Activated CD8-positive, alpha-beta T cell treated with anti-CD3 and anti-CD28 coated beads for 36 hours (primary cell): Measurements from ENCODE around the gene ACCS. TPM values are rescaled to one million over a fixed set of nuclear protein-coding genes. Genes with fewer than 3 reads are reported as not detected.

ENCODE experiments used
- ATAC-seq: fragments of 200-7000 bp; cut with Tn5 transposase; one replicate; pipeline ENCODE4 v1.10.0; 2021; ENCODE audit warnings: mild to moderate bottlenecking, moderate library complexity
- CTCF ChIA-PET: fragments of 350-600 bp; sonication (Branson Sonifier 250); formaldehyde crosslinking; loops from one replicate; lab custom pipeline; 2021; ENCODE audit warnings: antibody characterized with exemption; lab: Charles Lee
- POLR2A ChIA-PET: fragments of 350-600 bp; sonication (Branson Sonifier 250); formaldehyde crosslinking; loops from one replicate; lab custom pipeline; 2021; ENCODE audit warnings: antibody characterized with exemption; lab: Charles Lee
- DNase-seq: peaks from one replicate; pipeline ENCODE4 v3.0.0-alpha.2; 2020
- H3K27ac Mint-ChIP-seq: one replicate; pipeline ENCODE4 v1.8.0; 2021; ENCODE audit warnings: mild to moderate bottlenecking, mixed read lengths
- H3K27me3 Mint-ChIP-seq: one replicate; pipeline ENCODE4 v1.8.0; 2021; ENCODE audit warnings: mixed read lengths
- H3K36me3 Mint-ChIP-seq: one replicate; pipeline ENCODE4 v1.8.0; 2021; ENCODE audit warnings: low read depth, mixed read lengths
- H3K4me1 Mint-ChIP-seq: one replicate; pipeline ENCODE4 v1.8.0; 2021; ENCODE audit warnings: low read depth, mixed read lengths
- H3K4me3 Mint-ChIP-seq: one replicate; pipeline ENCODE4 v1.8.0; 2021; ENCODE audit warnings: mild to moderate bottlenecking, moderate library complexity, mixed read lengths
- H3K9me3 Mint-ChIP-seq: one replicate; pipeline ENCODE4 v1.8.0; 2021; ENCODE audit warnings: mixed read lengths
- intact Hi-C: fragments of 100-400 bp; cut with micrococcal nuclease; formaldehyde crosslinking; loops from one replicate; pipeline ENCODE4 v1.10.0; 2022
- total RNA-seq, 2 experiments: library from RNA; stranded (reverse); gene quantifications; one replicate each; pipeline ENCODE4 v1.2.3, GENCODE V29; 2021
- TF ChIP-seq, protein P1 (sequence below): fragments of 200-600 bp; IDR thresholded peaks from one replicate; pipeline ENCODE4 v1.8.0; 2022; ENCODE audit warnings: antibody characterized with exemption, mild to moderate bottlenecking

The ACCS gene
- total RNA-seq, 2 experiments from 2014 or later, result 6.7 to 7.1 TPM

DNA sequence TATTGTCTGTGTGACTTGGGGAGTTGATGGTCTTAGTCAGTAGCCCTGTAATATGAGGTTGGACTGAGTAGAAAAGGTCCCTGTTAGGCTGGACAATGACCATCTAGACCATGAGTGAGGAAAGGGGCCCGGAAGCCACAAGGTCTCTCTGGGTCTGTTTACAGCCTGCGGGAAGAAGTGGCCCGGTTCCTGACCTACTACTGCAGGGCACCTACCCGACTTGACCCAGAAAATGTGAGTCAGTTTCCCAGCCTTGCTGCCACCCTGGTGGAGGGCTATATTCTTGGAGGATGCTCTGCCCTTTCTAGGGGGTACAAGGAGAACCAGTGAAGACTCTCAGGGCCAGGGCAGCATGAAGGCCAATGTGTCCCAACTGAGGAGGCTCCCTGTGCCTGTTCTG is 14.9 kb upstream of the ACCS start:
- intact Hi-C loops, result no loop called here
- CTCF ChIA-PET, result no interaction called here
- no peak overlapping the region for H3K27ac Mint-ChIP-seq
- DNase-seq, result no peak
- no peaks in the 10 kb centered on the region for H3K4me1 Mint-ChIP-seq
- TF ChIP-seq, protein P1, sequence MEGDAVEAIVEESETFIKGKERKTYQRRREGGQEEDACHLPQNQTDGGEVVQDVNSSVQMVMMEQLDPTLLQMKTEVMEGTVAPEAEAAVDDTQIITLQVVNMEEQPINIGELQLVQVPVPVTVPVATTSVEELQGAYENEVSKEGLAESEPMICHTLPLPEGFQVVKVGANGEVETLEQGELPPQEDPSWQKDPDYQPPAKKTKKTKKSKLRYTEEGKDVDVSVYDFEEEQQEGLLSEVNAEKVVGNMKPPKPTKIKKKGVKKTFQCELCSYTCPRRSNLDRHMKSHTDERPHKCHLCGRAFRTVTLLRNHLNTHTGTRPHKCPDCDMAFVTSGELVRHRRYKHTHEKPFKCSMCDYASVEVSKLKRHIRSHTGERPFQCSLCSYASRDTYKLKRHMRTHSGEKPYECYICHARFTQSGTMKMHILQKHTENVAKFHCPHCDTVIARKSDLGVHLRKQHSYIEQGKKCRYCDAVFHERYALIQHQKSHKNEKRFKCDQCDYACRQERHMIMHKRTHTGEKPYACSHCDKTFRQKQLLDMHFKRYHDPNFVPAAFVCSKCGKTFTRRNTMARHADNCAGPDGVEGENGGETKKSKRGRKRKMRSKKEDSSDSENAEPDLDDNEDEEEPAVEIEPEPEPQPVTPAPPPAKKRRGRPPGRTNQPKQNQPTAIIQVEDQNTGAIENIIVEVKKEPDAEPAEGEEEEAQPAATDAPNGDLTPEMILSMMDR, result no peak
- ATAC-seq, result no peak
- H3K27me3 Mint-ChIP-seq, result no peaks in the 10 kb centered on the region
- no peak overlapping the region for H3K4me3 Mint-ChIP-seq
- H3K9me3 Mint-ChIP-seq, result no peaks in the 10 kb centered on the region
- POLR2A ChIA-PET, result no interaction called here
- no peaks in the 10 kb centered on the region for H3K36me3 Mint-ChIP-seq

DNA sequence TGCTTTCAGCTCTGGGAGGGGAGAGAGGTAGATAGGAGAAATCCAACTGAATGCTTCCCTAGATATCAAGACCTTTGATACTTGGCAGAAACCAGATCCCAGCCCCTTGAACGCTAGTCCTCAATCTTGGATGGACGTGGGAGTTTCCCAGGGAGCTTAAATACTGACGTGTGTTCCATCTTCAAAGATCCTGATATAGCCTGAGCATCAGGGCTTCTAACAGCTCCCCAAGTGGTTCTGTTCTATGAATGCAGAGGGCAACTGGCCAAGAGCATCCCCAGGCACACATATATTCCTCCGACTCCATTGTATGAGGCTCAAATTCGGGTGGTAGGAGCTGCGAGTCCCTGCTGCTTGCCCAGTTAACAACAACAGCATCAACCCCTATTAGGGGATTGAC is 8.7 kb upstream of the ACCS start:
- TF ChIP-seq, protein P1, result no peak
- Mint-ChIP-seq H3K27ac (no peak overlapping the region), H3K27me3 (no peaks in the 10 kb centered on the region), H3K4me3 (no peak overlapping the region), H3K36me3 (no peaks in the 10 kb centered on the region), H3K9me3 (no peaks in the 10 kb centered on the region), H3K4me1 (no peaks in the 10 kb centered on the region)
- POLR2A ChIA-PET, result no interaction called here
- no peak for DNase-seq
- intact Hi-C loops, result no loop called here
- CTCF ChIA-PET, result interaction anchor here (1.0 to 1.8 kb wide), 8 partner anchors 9 to 167 kb away, joined by 3 to 7 read pairs (median 4); partner anchors contain the start of gene ACCS
- no peak for ATAC-seq

DNA sequence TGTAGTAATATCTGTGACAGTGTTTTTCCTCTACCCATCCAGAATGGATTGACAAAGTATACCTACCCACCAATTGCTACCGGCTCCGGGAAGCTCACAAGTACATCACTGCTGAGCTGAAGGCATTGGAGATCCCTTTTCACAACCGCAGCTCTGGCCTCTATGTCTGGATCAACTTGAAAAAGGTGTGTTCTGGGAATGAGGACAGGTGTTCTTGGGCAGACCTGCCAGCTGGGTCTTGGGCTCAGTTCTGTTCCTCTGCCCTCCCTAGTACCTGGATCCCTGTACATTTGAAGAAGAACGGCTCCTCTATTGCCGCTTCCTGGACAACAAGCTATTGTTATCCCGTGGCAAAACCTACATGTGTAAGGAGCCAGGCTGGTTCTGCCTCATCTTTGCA is 7.8 kb upstream of the ACCS start:
- Mint-ChIP-seq H3K9me3 (no peaks in the 10 kb centered on the region), H3K36me3 (no peaks in the 10 kb centered on the region), H3K27me3 (no peaks in the 10 kb centered on the region), H3K4me1 (no peaks in the 10 kb centered on the region), H3K4me3 (no peak overlapping the region), H3K27ac (no peak overlapping the region)
- DNase-seq, result no peak
- ATAC-seq, result no peak
- intact Hi-C loops, result no loop called here
- ChIA-PET CTCF (interaction anchor here (0.7 to 1.8 kb wide), 4 partner anchors 15 to 233 kb away, joined by 3 to 7 read pairs (median 4); no protein-coding TSS in a partner anchor), POLR2A (no interaction called here)
- TF ChIP-seq, protein P1, result no peak

DNA sequence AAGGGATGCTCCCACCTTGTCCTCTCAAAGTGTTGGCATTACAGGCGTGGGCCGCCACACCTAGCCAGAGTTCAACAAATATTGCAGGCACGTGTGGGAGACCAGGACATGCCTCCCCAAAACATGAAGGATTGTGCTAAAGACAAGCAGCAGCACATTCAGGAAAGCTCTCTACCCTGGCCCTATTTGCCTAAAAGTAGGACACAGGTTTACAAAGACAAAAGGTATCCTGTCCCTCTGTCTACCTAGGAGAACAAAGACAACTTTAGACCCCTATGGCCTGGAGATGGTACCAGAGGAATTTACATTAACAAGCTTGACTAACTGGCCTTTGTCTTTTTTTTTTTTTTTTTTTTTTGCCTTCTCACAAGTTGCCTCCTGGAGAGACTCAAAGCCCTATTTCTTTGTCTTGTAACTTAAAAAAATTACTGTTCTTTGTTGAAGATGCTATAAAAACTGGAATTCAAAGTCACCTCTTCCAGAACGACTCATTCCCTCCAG is 859 bp upstream of the ACCS start:
- ATAC-seq (no peak), DNase-seq (no peak)
- Mint-ChIP-seq H3K4me1 (peaks cover 23% of the 10 kb centered on the region), H3K9me3 (no peaks in the 10 kb centered on the region), H3K27me3 (no peaks in the 10 kb centered on the region), H3K27ac (peak overlapping the region; percentile 90), H3K36me3 (no peaks in the 10 kb centered on the region), H3K4me3 (peak overlapping the region; percentile 80)
- ChIA-PET POLR2A (no interaction called here), CTCF (interaction anchor here (0.6 to 4.8 kb wide), 4 partner anchors 29 to 175 kb away, joined by 3 to 43 read pairs (median 5); partner anchors contain the start of gene EXT2)
- TF ChIP-seq, protein P1, result no peak
- intact Hi-C loops, result no loop called here

DNA sequence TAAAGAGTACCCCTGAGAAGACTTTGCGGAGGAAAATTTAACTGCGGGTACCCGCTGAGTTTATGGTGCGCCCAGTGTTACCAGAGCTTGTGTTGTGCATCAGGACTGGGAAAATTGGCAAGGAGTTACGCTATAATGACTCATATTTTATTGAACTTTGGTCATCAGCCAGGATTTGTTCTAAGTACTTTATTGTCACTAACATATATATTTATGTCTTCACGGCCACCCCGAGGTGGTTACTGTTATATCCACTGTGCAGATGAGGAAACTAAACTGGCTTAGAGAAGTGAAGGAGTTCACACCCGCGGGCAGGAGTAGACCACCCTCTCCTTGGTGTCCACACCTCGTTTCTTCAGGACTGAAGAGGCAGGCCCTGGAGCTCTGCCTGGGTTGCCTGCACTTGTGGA is 667 bp downstream of the ACCS start:
- CTCF ChIA-PET, result interaction anchor here (0.6 to 4.8 kb wide), 6 partner anchors 10 to 237 kb away, joined by 3 to 43 read pairs (median 4); partner anchors contain the start of gene EXT2
- H3K27me3 Mint-ChIP-seq, result no peaks in the 10 kb centered on the region
- H3K36me3 Mint-ChIP-seq, result no peaks in the 10 kb centered on the region
- peak overlapping the region; percentile 80 for H3K4me3 Mint-ChIP-seq
- POLR2A ChIA-PET, result no interaction called here
- H3K27ac Mint-ChIP-seq, result peak overlapping the region; percentile 90
- TF ChIP-seq, protein P1, result no peak
- intact Hi-C loops, result no loop called here
- no peak for DNase-seq
- H3K9me3 Mint-ChIP-seq, result no peaks in the 10 kb centered on the region
- H3K4me1 Mint-ChIP-seq, result peaks cover 23% of the 10 kb centered on the region
- no peak for ATAC-seq
